ENCODE data around the gene NOL12. TPM values are rescaled to one million over a fixed set of nuclear protein-coding genes. Genes with fewer than 3 reads are reported as not detected.
"Not testable (repeated sequence)": the region's sequence is repeated elsewhere in the genome, so short reads cannot be mapped to it uniquely, and the experiment has no call there.

The NOL12 gene
- total RNA-seq, 2 donors from 2014 or later = 12.0 to 13.8 TPM

DNA sequence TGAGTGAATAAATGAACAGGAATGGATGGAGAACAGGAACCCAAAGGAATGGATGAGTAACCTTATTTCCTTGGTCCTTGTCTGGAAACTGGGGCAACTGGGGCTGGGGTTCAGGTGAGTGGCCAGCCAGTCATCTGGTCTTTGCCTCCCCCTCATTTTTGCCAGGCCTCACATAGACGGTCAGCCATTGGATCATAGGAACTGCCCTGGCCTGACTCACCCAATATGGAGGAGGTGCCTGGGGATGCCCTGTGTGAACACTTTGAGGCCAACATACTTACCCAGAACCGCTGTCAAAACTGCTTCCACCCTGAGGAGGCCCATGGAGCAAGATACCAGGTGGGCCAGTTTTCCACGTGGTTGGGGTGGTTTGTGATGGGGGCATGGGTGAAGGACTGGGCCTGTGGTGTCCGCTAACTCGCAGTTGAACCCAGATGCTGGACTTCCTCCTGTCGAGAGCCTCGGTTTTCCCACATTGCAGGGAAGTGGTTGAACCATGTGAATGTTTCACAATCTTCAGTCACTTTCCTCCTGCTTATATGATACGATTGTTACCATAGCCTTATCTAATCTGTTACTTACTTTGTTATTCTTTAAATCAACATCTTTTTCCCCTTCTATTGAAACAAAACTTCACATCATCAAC is 15.1 kb downstream of the NOL12 start:
- DNase-seq (ENCODE audit: low spot score) = no peak
- intact Hi-C loops (cut with DNase I) = no loop called here

DNA sequence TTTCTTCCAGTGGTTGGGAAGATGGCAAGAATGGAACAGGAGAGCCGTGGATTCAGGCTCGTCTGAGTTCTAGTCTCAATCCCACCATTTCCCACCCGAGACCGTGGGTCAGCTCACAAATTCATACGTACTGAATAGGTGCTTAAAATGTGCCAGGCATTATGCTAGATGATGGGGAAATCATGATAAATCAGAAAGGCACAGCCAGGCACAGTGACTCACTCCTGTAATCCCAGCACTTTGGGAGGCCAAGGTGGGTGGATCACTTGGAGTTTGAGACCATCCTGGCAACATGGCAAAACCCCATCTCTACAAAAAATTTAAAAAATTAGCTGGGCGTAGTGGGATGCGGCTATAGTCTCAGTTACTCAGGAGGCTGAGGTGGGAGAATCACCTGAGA is 17.8 kb downstream of the NOL12 start:
- intact Hi-C loops (cut with DNase I) = no loop called here
- no peak for DNase-seq (ENCODE audit: low spot score)

GRCh38 chr22:37704645-37705044 is 18.5 kb downstream of the NOL12 start:
- intact Hi-C loops (cut with DNase I) = no loop called here
- DNase-seq (ENCODE audit: low spot score) = no peak

DNA sequence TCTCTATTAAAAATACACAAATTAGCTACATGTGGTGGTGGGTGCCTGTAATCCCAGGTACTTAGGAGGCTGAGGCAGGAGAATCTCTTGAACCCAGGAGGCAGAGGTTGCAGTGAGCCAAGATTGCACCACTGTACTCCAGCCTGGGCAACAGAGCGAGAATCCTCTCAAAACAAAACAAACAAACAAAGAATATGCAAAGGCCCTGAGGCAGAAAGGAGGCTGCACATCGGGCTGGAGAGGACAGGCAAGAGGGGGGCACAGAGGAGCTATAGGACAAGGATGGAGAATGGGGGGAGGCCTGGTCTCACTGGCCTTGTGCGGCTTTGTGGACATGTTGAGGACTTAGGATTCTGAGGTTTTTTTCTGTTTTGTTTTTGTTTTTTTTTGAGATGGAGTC is 19.1 kb downstream of the NOL12 start:
- DNase-seq (ENCODE audit: low spot score) = no peak
- intact Hi-C loops (cut with DNase I) = no loop called here

DNA sequence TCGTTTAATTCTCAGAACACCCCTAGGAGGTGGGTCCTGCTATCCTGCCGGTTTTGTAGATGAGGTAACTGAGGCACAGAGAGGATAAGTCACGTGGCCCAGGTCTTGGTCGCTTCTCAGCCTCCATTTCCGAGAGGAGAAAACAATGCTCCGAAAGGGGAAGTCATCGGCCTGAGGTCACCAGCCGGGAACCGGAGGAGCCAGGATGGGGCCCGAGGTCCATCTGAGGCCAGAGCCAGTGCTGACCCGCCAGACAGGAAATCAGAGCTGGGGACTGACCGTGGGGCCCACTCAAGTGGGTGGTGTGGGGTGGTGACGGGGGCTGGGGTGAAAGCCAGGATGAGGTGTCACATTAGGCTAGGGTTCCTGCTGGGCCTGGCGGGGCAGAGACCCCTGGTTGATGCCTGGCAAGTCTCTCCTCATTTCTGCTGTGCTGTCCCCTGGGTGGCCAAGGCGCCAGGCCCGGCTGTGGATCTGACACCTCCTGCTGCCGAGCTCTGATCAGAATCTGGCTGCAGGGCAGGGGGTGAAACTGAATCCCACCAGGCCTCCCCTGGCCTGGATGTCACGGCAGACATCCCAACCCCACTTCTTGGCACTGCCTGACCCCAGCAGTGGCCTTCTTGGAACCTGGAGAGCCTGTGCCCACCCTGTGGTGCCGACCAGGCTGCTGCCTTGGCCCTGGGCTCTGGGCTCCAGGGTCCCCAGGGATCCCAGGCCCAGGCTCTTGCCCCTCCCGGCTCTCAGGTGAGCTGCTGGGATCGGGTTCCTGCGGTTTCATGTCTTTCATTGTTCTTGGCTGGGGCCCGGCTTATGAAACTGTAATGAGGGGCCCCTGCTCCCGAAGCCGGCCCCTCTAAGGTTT is 22.7 kb downstream of the NOL12 start:
- intact Hi-C loops (cut with DNase I) = no loop called here
- DNase-seq (ENCODE audit: low spot score) = no peak

DNA sequence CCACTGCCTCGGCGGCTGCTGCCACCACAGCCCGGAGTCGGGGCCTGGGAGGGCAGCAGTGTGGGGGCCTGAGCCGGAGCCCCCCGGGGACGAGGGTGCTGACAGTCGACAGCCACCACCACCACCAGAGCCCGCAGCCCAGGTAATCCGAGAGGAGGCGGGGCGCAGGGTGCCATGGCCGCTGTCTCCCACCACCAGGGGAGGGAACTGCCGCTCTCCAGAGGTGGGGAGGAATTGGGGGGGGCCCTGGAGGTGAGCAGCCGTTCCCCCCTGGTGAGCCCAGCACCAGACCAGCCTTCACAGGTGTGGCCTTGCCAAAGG is 23.3 kb downstream of the NOL12 start:
- intact Hi-C loops (cut with DNase I) = no loop called here
- DNase-seq (ENCODE audit: low spot score) = no peak

DNA sequence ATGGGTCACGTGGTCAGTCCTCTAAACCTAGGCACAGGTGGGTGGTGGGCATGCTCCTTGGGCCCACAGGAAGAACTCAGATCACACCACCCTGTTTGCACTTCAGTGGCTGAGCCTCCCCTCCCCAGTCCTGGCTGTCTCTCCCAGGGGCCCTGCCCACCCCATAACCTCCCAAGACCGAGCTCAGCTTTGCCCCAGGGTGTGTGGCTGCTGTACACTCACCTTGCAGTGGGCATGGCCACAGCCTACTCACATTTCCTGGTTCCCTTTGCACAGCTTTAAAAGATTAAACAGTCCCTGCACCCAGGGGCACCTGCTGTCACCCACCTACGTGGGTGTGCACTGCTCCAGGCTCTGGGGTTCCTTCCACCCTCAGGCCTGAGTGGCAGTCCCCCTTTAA is 24.5 kb downstream of the NOL12 start:
- no peak for DNase-seq (ENCODE audit: low spot score)
- intact Hi-C loops (cut with DNase I) = no loop called here

DNA sequence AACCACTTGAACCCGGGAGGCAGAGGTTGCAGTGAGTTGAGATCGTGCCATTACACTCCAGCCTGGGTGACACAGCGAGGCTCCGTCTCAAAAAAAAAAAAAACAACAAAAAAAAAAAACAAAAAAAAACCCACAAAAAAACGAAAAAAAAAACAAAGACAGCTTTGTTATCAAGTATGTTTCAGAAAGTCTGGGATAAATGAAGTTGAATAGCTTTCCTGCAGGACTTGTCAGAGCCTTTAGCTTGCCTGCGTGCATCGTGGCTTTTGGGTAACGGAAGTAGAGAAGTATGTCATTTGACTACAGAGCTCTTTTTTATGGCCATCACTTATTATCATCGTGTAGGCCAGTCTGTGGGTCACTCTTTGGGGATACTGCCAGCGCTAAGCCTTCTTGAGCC is 25.3 kb downstream of the NOL12 start:
- intact Hi-C loops (cut with DNase I) = no loop called here
- no peak for DNase-seq (ENCODE audit: low spot score)

- no peak for DNase-seq (ENCODE audit: low spot score)
- intact Hi-C loops (cut with DNase I) = no loop called here
These were observed 27.6 kb downstream of the NOL12 start for GRCh38 chr22:37713761-37714160.

- no peak for DNase-seq (ENCODE audit: low spot score)
- intact Hi-C loops (cut with DNase I) = no loop called here
These were observed 28.5 kb downstream of the NOL12 start for GRCh38 chr22:37714634-37715033.

DNA sequence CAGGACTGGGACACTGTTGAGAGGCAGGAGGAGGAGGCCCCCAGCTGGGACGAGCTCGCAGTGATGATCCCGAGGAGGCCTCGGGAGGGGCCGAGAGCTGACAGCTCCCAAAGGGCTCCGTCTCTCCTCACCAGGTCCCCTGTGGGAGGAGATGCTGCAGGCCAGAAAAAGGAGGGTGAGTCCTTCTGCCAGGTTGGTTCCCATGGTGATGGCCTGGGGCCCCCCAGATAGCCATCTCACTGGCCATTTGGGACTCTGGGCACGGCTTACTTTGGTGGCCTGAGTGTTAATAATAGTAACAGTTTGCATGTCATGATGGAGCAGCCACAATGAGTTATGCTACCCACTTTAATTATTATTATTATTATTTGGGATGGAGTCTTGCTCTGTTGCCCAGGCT is 29.6 kb downstream of the NOL12 start:
- DNase-seq (ENCODE audit: low spot score) = no peak
- intact Hi-C loops (cut with DNase I) = no loop called here

DNA sequence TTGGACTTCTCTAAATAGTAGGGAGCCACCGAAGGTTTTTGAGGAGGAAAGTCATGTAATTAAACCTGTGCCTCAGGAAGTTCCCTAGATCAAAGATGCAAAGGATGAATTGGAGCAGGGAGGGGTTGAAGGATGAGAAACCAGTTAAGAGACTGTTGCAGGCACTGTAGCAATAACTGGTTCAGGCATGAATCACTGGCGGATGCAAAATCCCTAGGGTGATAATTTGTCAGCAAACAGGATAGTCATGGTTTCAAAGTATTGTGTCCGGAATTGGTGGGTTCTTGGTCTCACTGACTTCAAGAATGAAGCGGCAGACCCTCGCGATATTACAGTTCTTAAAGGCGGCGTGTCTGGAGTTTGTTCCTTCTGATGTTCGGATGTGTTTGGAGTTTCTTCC is 30.6 kb downstream of the NOL12 start:
- intact Hi-C loops (cut with DNase I) = no loop called here

DNA sequence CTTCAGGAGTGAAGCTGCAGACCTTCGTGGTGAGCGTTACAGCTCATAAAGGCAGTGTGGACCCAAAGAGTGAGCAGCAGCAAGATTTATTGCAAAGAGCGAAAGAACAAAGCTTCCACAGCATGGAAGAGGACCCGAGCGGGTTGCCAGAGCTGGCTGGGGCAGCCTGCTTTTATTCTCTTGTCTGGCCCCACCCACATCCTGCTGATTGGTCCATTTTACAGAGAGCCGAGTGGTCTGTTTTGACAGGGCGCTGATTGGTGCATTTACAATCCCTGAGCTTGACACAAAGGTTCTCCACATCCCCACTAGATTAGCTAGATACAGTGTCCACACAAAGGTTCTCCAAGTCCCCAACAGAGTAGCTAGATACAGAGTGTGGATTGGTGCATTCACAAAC is 31.1 kb downstream of the NOL12 start:
- intact Hi-C loops (cut with DNase I) = not testable (repeated sequence)

More for the DNA sequence above, 30.6 kb downstream of the NOL12 start:
- DNase-seq (ENCODE audit: low spot score) = no peak

DNA sequence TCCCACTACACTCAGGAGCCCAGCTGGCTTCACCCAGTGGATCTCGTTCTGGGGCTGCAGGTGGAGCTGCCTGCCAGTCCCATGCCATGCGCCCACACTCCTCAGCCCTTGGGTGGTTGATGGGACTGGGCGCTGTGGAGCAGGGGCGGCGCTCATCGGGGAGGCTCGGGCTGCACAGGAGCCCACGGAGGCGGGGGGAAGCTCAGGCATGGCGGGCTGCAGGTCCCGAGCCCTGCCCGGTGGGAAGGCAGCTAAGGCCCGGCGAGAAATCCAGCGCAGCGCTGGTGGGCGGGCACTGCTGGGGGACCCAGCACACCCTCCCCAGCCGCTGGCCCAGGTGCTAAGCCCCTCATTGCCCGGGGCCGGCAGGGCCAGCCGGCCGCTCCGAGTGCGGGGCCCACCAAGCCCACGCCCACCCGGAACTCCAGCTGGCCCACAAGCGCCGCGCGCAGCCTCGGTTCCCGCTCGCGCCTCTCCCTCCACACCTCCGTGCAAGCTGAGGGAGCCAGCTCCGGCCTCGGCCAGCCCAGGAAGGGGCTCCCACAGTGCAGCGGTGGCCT is 31.7 kb downstream of the NOL12 start:
- DNase-seq (ENCODE audit: low spot score); intact Hi-C loops (cut with DNase I): not testable (repeated sequence)

More for the DNA sequence above, 31.1 kb downstream of the NOL12 start:
- not testable (repeated sequence) for DNase-seq (ENCODE audit: low spot score)

GRCh38 chr22:37725551-37726240 is 39.6 kb downstream of the NOL12 start:
- DNase-seq (ENCODE audit: low spot score) = no peak
- intact Hi-C loops (cut with DNase I) = no loop called here

GRCh38 chr22:37726241-37726887 is 40.2 kb downstream of the NOL12 start:
- intact Hi-C loops (cut with DNase I) = no loop called here
- no peak for DNase-seq (ENCODE audit: low spot score)

GRCh38 chr22:37728620-37729019 is 42.5 kb downstream of the NOL12 start:
- DNase-seq (ENCODE audit: low spot score) = no peak
- intact Hi-C loops (cut with DNase I) = no loop called here

DNA sequence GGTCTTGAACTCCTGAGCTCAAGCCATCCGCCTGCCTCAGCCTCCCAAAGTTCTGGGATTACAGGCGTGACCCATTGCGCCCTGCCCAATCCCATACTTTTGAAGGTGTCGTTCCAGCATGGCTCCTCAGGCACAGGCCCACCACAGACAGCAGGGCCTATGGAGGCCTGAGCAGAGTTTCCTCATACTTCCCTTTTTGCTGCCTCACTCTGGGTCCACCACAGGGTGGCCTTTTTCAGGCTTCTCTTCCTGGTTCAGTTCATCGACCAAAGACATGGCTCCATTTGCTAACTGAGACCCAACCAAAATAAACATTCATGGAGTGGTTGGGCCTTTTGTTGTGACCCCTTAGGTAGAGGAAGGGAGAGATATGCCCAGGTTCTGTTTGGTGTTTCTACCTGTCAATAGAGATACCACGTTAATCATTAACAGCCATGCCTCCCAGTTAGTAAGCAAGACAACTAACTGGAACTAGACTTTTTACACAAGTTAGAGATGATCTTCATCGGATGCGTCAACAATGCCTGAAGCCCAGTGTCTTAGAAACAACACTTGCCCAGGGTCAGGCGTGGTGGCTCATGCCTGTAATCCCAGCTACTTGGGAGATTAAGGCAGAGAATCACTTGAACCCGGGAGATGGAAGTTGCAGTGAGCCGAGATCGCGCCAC is 45.8 kb downstream of the NOL12 start:
- DNase-seq (ENCODE audit: low spot score) = no peak
- intact Hi-C loops (cut with DNase I) = no loop called here

All from posterior vena cava (tissue), 2 donors.